ENCODE measurements around the gene PCSK4.

GRCh38 chr19:1503925-1504773, 14.0 kb upstream of the PCSK4 start:
- TF ChIP-seq CTCF (IDR thresholded peaks at IDR 0.05) (no peak), POLR2A (IDR thresholded peaks at IDR 0.05) (no peak), POLR2AphosphoS5 (IDR thresholded peaks at IDR 0.05) (no peak)

All from transverse colon (tissue), 4 donors.